SK-N-SH (cell line): ENCODE measurements around the gene ATP1A1. TPM values are rescaled to one million over a fixed set of nuclear protein-coding genes. Genes with fewer than 3 reads are reported as not detected.

Experiments used
- CTCF ChIA-PET: fragments of 300-600, 350-600 bp; formaldehyde crosslinking; extraction: SDS; loops from one replicate; lab custom pipeline; 2021; lab: Yijun Ruan, JAX
- POLR2A ChIA-PET: fragments of 350-600 bp; sonication (Branson Sonifier 250); formaldehyde crosslinking; extraction: SDS; loops from one replicate; lab custom pipeline; 2020; ENCODE audit warnings: antibody characterized with exemption, inconsistent platforms; lab: Yijun Ruan, JAX
- DNase-seq: peaks from one replicate; pipeline ENCODE4 v3.0.0; 2012
- H2AFZ ChIP-seq: fragments of 200-600 bp; sonication (generic); 2 replicates; pipeline ENCODE4 v1.8.1; 2016; ENCODE audit warnings: antibody characterized with exemption, mild to moderate bottlenecking, low read depth
- H3F3A ChIP-seq: fragments of 200-600 bp; sonication (generic); replicated peaks from 2 replicates; pipeline ENCODE3; 2016; ENCODE audit warnings: antibody characterized with exemption, mild to moderate bottlenecking; ENCODE audit not compliant: insufficient read depth
- H3K27ac ChIP-seq, 2 experiments: fragments of 200-500 bp in 1 of 2; fragments of 200-600 bp in 1 of 2; sonication (Bioruptor generic) in 1 of 2; sonication (generic), shearing (Covaris generic) in 1 of 2; 2 replicates each; pipeline versions ENCODE4 v1.5.1 to v1.6.1; 2014 to 2016; ENCODE audit warnings: low read depth in 2 of 2, inconsistent platforms in 1 of 2, low read length in 1 of 2, mild to moderate bottlenecking in 1 of 2, mixed read lengths in 1 of 2
- H3K27me3 ChIP-seq: fragments of 200-600 bp; sonication (generic), shearing (Covaris generic); 2 replicates; pipeline ENCODE4 v1.6.1; 2016; ENCODE audit warnings: mixed run types; ENCODE audit not compliant: insufficient read depth
- H3K36me3 ChIP-seq, 2 experiments: fragments of 200-500 bp in 1 of 2; fragments of 200-600 bp in 1 of 2; sonication (Bioruptor generic) in 1 of 2; sonication (generic) in 1 of 2; replicated peaks in 1 of 2; 2 replicates each; pipeline versions ENCODE3 to v1.5.1; 2014 to 2016; ENCODE audit warnings: low read length in 1 of 2, mild to moderate bottlenecking in 1 of 2; ENCODE audit not compliant: insufficient read depth in 2 of 2, control insufficient read depth in 1 of 2
- H3K4me1 ChIP-seq, 2 experiments: fragments of 200-500 bp in 1 of 2; fragments of 200-600 bp in 1 of 2; sonication (Bioruptor generic) in 1 of 2; sonication (generic), shearing (Covaris generic) in 1 of 2; 2 replicates each; pipeline versions ENCODE4 v1.5.1 to v1.6.1; 2014 to 2016; ENCODE audit warnings: low read depth in 1 of 2, low read length in 1 of 2, mixed run types in 1 of 2; ENCODE audit not compliant: insufficient read depth in 2 of 2, control insufficient read depth in 1 of 2
- H3K4me2 ChIP-seq: fragments of 200-600 bp; sonication (generic), shearing (Covaris generic); 2 replicates; pipeline ENCODE4 v1.6.1; 2017; ENCODE audit warnings: mixed run types
- H3K4me3 ChIP-seq, 2 experiments: fragments of 200-500 bp in 1 of 2; fragments of 200-600 bp in 1 of 2; sonication (Bioruptor generic) in 1 of 2; sonication (generic), shearing (Covaris generic) in 1 of 2; 2 replicates each; pipeline versions ENCODE4 v1.5.1 to v1.8.1; 2014 to 2016; ENCODE audit warnings: low read depth in 2 of 2, inconsistent platforms in 1 of 2, low read length in 1 of 2, mild to moderate bottlenecking in 1 of 2, mixed read lengths in 1 of 2, moderate library complexity in 1 of 2
- H3K79me2 ChIP-seq: fragments of 200-600 bp; sonication (generic); 2 replicates; pipeline ENCODE4 v1.8.1; 2017; ENCODE audit warnings: mild to moderate bottlenecking; ENCODE audit not compliant: insufficient read depth
- H3K9ac ChIP-seq: fragments of 200-600 bp; sonication (generic); 2 replicates; pipeline ENCODE4 v1.6.1; 2017; ENCODE audit warnings: mixed run types
- H3K9me2 ChIP-seq: fragments of 200-600 bp; sonication (generic); 2 replicates; pipeline ENCODE4 v1.6.1; 2017; ENCODE audit warnings: mixed run types
- H3K9me3 ChIP-seq: fragments of 200-600 bp; sonication (generic); 2 replicates; pipeline ENCODE4 v1.6.1; 2017; ENCODE audit warnings: mixed run types, mild to moderate bottlenecking, moderate library complexity
- H4K20me1 ChIP-seq: fragments of 200-600 bp; sonication (generic); 2 replicates; pipeline ENCODE4 v1.6.1; 2017; ENCODE audit warnings: mild to moderate bottlenecking, mixed run types; ENCODE audit not compliant: insufficient read depth
- CTCF ChIP-seq: fragments of 200-600 bp; sonication (generic); IDR thresholded peaks from 2 replicates; pipeline ENCODE4 v1.6.1; 2017; ENCODE audit warnings: antibody characterized with exemption, mild to moderate bottlenecking, moderate library complexity
- ELF1 ChIP-seq: IDR thresholded peaks from 2 replicates; pipeline ENCODE4 v1.4.0; 2012
- FOSL2 ChIP-seq: IDR thresholded peaks from 2 replicates; pipeline ENCODE4 v1.4.0; 2012; ENCODE audit warnings: low read depth, mild to moderate bottlenecking, moderate library complexity, borderline replicate concordance
- JUND ChIP-seq: IDR thresholded peaks from 2 replicates; pipeline ENCODE4 v1.4.0; 2012
- MAX ChIP-seq: IDR thresholded peaks from 2 replicates; pipeline ENCODE4 v1.4.0; 2012; ENCODE audit warnings: low read depth
- MEF2A ChIP-seq: IDR thresholded peaks from 2 replicates; pipeline ENCODE4 v1.4.0; 2012; ENCODE audit warnings: low read depth, borderline replicate concordance
- NFIC ChIP-seq: IDR thresholded peaks from 2 replicates; pipeline ENCODE4 v1.4.0; 2012; ENCODE audit warnings: borderline replicate concordance
- NRF1 ChIP-seq: IDR thresholded peaks from 2 replicates; pipeline ENCODE4 v1.6.1; 2012; ENCODE audit warnings: low read depth, mild to moderate bottlenecking, low read length
- POLR2AphosphoS5 ChIP-seq: IDR thresholded peaks from 2 replicates; pipeline ENCODE4 v1.6.1; 2012; ENCODE audit warnings: low read depth, low read length
- SMC3 ChIP-seq: IDR thresholded peaks from 2 replicates; pipeline ENCODE4 v1.6.1; 2012; ENCODE audit warnings: low read depth, low read length, improper control_type of control experiment
- TEAD4 ChIP-seq: IDR thresholded peaks from 2 replicates; pipeline ENCODE4 v1.4.0; 2012; ENCODE audit warnings: mild to moderate bottlenecking, borderline replicate concordance; ENCODE audit not compliant: insufficient read depth
- WGBS: methylation state at CpG from one replicate; pipeline ENCODE4 v1.1.6; 2017; ENCODE audit warnings: low lambda C conversion rate; 5-methylcytosine and 5-hydroxymethylcytosine counted together
- polyA plus RNA-seq, 3 experiments: library from polyadenylated mRNA; depleted of rRNA; stranded (reverse); fragments of >200 nt; gene quantifications; 2 replicates each; pipeline ENCODE4 v1.2.3, GENCODE V29; 2012
- small RNA-seq, 7 experiments: library from RNA; depleted of rRNA; stranded (forward); fragments of <200 nt; gene quantifications; one replicate each; pipeline ENCODE3, GENCODE V24; 2012

ATP1A1 gene
- polyA plus RNA-seq, 1 of the 3 experiments (the other 2 are of a cell fraction) = 233 TPM

GRCh38 chr1:116453906-116454305 lies 80.9 kb downstream of the ATP1A1 start:
- DNase-seq = no peak
- Histone ChIP-seq H3K36me3 (no peaks in the 10 kb centered on the region), H3K4me2 (no peak overlapping the region), H3F3A (no peaks in the 10 kb centered on the region), H3K4me1 (peaks cover 0 to 7% of the 10 kb centered on the region in 2 experiments; a peak in 1 of 4 replicates), H3K4me3 (no peak overlapping the region), H3K27me3 (no peaks in the 10 kb centered on the region), H3K27ac (no peak overlapping the region), H4K20me1 (no peaks in the 10 kb centered on the region), H2AFZ (no peak overlapping the region), H3K9me2 (no peaks in the 10 kb centered on the region), H3K9me3 (no peaks in the 10 kb centered on the region), H3K79me2 (no peaks in the 10 kb centered on the region), H3K9ac (no peak overlapping the region)
- POLR2A ChIA-PET = no interaction called here
- 83% methylated on average over 4 of the region's 4 CpGs for WGBS
- CTCF ChIA-PET = interaction anchor here (0.6 to 1.2 kb wide), 3 partner anchors 13 to 31 kb away, joined by 3 to 5 read pairs (median 3); no protein-coding TSS in a partner anchor
- TF ChIP-seq MAX (no peak), NRF1 (no peak), FOSL2 (no peak), TEAD4 (no peak), CTCF (no peak), POLR2AphosphoS5 (no peak), MEF2A (no peak), JUND (no peak), SMC3 (no peak), ELF1 (no peak), NFIC (no peak)

Small RNA genes within 50 kb of the gene (small RNA-seq; reads per million reads assigned to genes)
- gene RF00019 (0 reads per million in 7 experiments), gene RNU6-817P (0 reads per million in 7 experiments)

Other genes starting within 250 kb of the ATP1A1 start
- gene CD58, start 197.8 kb downstream of the ATP1A1 start, polyA plus RNA-seq (2012; rRNA removed) = 18.1 and 25.9 TPM in 2 replicates